HL-60 (cell line): ENCODE results near the gene ZNF157.

Experiments
- GABPA ChIP-seq: IDR thresholded peaks from 2 replicates; pipeline ENCODE4 v1.6.1; 2012; ENCODE audit warnings: low read depth
- POLR2AphosphoS5 ChIP-seq: IDR thresholded peaks from 2 replicates; pipeline ENCODE4 v1.6.1; 2012; ENCODE audit warnings: low read depth
- SPI1 ChIP-seq: IDR thresholded peaks from 2 replicates; pipeline ENCODE4 v1.6.1; 2012; ENCODE audit warnings: low read depth, mild to moderate bottlenecking, borderline replicate concordance
- TF ChIP-seq, protein P1 (sequence below): IDR thresholded peaks from one replicate; pipeline ENCODE4 v1.5.1; 2011; ENCODE audit warnings: low read length, control low read depth, inconsistent platforms; ENCODE audit not compliant: insufficient read depth
- TF ChIP-seq, protein P2 (sequence below): IDR thresholded peaks from 2 replicates; pipeline ENCODE4 v1.6.1; 2012; ENCODE audit warnings: low read depth; ENCODE audit not compliant: insufficient replicate concordance

DNA sequence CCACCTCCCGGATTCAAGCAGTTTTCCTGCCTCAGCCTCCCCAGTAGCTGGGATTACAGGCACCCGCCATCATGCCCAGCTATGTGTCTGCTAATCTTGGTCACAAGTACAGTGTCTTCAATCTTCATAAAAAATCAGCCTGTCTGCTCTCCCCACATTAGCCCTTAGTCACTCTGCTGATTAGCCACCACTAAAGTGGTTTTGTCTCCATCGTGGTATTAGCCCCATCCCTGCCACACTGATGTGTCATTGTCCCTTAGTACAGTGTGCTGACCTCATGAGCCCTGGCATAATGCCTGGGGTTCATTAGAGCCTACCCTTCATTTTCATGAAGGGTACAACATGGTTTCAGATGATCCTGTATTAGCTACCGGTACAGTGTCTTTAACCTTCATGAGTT lies 49.9 kb downstream of the ZNF157 start:
- TF ChIP-seq, protein P1, sequence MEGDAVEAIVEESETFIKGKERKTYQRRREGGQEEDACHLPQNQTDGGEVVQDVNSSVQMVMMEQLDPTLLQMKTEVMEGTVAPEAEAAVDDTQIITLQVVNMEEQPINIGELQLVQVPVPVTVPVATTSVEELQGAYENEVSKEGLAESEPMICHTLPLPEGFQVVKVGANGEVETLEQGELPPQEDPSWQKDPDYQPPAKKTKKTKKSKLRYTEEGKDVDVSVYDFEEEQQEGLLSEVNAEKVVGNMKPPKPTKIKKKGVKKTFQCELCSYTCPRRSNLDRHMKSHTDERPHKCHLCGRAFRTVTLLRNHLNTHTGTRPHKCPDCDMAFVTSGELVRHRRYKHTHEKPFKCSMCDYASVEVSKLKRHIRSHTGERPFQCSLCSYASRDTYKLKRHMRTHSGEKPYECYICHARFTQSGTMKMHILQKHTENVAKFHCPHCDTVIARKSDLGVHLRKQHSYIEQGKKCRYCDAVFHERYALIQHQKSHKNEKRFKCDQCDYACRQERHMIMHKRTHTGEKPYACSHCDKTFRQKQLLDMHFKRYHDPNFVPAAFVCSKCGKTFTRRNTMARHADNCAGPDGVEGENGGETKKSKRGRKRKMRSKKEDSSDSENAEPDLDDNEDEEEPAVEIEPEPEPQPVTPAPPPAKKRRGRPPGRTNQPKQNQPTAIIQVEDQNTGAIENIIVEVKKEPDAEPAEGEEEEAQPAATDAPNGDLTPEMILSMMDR, result no peak
- TF ChIP-seq, protein P2, sequence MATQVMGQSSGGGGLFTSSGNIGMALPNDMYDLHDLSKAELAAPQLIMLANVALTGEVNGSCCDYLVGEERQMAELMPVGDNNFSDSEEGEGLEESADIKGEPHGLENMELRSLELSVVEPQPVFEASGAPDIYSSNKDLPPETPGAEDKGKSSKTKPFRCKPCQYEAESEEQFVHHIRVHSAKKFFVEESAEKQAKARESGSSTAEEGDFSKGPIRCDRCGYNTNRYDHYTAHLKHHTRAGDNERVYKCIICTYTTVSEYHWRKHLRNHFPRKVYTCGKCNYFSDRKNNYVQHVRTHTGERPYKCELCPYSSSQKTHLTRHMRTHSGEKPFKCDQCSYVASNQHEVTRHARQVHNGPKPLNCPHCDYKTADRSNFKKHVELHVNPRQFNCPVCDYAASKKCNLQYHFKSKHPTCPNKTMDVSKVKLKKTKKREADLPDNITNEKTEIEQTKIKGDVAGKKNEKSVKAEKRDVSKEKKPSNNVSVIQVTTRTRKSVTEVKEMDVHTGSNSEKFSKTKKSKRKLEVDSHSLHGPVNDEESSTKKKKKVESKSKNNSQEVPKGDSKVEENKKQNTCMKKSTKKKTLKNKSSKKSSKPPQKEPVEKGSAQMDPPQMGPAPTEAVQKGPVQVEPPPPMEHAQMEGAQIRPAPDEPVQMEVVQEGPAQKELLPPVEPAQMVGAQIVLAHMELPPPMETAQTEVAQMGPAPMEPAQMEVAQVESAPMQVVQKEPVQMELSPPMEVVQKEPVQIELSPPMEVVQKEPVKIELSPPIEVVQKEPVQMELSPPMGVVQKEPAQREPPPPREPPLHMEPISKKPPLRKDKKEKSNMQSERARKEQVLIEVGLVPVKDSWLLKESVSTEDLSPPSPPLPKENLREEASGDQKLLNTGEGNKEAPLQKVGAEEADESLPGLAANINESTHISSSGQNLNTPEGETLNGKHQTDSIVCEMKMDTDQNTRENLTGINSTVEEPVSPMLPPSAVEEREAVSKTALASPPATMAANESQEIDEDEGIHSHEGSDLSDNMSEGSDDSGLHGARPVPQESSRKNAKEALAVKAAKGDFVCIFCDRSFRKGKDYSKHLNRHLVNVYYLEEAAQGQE, result no peak
- TF ChIP-seq GABPA (no peak), POLR2AphosphoS5 (no peak), SPI1 (no peak)
